ENCODE measurements around the gene HCST. TPM values are rescaled to one million over a fixed set of nuclear protein-coding genes. Genes with fewer than 3 reads are reported as not detected.

Gene HCST, protein sequence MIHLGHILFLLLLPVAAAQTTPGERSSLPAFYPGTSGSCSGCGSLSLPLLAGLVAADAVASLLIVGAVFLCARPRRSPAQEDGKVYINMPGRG
- polyA plus RNA-seq (2012; ENCODE audit: insufficient read depth, insufficient read length): 30.0 TPM

DNA sequence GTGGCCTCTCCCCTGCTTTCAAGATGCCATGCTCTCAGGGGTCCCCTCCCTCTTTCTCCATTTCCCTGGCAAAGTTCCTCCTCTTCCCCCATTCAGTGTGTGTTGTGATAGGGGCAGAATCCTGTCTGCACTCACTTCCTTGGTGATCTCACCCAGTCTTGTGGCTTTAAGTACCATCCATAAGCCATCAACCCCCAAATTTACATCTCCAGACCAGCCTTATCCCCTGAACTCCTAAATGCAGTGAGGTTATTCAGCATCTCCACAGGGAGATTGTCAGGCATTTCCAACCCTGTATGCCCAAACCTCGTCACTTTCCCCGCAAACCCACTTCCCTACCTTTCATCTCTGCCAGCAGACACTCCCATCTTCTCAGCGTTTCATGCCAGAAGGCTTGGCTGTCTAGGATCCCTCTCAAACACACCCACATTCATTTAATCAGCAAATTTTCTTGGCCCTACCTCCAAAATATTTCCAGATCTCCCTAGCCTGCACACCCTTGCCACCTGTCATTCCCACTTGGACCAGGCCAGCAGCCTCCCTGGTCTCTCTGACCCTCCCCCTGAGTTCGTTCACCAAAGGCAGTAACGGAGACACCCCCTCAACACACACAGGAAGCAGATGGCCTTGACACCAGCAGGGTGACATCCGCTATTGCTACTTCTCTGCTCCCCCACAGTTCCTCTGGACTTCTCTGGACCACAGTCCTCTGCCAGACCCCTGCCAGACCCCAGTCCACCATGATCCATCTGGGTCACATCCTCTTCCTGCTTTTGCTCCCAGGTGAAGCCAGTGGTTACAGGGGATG lies at the start of gene HCST:
TSS of gene HCST (plus strand) at position 676 of the 808 bp plus-strand sequence. CDS start at position 741, 65 bp downstream.
- H3K4me3 ChIP-seq (ENCODE audit: low read length): peak within 1 kb of the TSS; percentile 91
- DNase-seq (ENCODE audit: low read depth, low spot score): peak; percentile 82

DNA sequence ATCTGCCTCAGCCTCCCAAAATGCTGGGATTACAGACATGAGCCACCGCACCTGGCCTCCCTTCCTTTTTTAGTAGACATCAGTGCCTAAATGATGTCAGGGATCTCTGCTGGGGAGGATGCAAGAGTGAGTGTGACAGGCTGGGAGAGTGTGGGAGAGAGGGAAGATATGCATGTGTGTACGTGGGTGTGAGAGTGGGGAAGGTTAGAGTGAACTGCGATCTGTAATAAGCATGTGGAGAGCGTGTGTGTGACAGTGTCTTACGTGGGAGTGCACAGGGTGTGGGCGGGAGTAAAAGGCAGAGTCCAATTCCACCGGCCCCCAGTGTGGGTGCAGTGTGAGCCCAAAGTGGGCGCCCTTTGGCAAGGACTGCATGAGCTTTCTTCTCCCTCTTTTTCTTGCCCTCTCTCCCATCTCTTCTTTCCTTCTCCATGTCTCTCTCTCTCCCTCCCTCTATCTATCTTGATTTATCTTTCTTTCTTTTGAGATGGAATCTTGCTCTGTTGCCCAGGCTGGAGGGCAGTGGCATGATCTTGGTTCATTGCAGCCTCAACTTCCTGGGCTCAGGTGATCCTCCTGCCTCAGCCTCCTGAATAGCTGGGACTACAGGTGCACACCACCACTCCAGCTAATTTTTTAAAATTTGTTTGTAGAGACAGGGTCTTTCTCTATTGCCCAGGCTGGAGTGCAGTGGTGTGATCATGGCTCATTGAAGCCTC lies 49.1 kb upstream of the HCST start:
- H3K4me3 ChIP-seq (ENCODE audit: low read length): no peak overlapping the region
- DNase-seq (ENCODE audit: low read depth, low spot score): no peak

DNA sequence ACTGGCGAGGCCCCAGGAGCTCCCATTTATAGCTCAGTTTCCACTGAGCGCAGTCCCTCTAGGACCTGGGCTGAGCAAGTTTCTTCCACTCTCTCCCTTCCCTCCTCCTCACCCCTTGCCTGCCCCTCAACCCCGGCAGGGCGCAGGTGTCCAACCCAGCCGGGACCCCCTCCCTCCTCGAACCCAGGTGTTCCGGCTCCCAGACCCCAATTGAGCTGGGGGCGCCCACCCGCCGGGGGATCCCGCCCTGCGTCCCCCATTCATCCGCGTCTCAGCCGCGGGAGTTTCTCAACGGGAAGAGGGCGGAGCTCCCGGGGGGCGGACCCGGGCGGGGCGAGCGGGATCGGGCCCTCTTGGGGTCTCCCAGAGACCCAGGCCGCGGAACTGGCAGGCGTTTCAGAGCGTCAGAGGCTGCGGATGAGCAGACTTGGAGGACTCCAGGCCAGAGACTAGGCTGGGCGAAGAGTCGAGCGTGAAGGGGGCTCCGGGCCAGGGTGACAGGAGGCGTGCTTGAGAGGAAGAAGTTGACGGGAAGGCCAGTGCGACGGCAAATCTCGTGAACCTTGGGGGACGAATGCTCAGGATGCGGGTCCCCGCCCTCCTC lies 45.7 kb upstream of the HCST start, which contains the start of gene KIRREL2:
TSS of gene KIRREL2 (plus strand) at position 366 of the 604 bp plus-strand sequence. CDS start at position 575, 209 bp downstream.
- DNase-seq (ENCODE audit: low read depth, low spot score): peak; percentile 49
- peak within 1 kb of the TSS; percentile 80 for H3K4me3 ChIP-seq (ENCODE audit: low read length)

DNA sequence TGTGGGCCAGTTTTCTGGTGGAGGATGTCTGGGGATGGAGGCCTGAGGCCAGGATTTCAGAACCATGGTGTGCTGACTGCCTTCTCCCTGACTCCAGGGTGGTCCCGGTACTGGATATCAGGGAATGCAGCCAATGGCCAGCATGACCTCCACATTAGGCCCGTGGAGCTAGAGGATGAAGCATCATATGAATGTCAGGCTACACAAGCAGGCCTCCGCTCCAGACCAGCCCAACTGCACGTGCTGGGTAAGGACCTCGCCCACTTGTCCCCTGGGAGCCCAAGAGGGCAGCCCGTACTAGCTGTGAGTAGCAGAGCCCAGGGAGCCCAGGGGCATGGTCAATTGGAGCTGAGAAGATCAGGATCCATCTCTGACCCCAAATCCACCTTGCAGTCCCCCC lies 44.0 kb upstream of the HCST start:
- no peak for DNase-seq (ENCODE audit: low read depth, low spot score)
- H3K4me3 ChIP-seq (ENCODE audit: low read length): no peak overlapping the region

DNA sequence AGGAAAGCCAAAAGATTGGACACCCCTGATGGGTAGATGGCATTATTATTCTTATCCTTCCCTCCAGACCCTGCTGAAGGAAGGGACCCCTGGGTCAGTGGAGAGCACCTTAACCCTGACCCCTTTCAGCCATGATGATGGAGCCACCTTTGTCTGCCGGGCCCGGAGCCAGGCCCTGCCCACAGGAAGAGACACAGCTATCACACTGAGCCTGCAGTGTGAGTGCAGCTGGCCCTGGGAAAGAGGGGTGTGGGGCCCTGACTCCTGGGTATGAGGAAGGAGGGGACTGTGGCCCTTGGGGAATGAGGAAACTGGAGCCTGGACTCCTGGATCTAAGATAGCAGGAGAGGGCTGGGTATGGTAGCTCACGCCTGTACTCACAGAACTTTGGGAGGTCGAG lies 42.9 kb upstream of the HCST start:
- no peak for DNase-seq (ENCODE audit: low read depth, low spot score)
- no peak overlapping the region for H3K4me3 ChIP-seq (ENCODE audit: low read length)

DNA sequence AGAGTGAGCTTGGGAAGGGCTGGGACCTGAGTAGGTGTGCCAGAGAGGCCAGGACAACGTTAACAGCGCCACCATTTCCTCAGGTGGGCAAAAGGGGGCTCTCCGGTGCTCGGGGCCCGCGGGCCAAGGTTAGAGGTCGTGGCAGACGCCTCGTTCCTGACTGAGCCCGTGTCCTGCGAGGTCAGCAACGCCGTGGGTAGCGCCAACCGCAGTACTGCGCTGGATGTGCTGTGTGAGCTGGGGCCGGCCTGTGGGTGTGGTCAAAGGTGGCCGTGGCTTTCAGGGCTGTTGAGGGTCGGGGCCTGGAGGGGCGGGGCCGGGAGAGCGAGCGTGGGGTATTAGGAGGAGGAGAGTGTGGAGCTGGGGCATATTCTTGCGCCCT lies 41.9 kb upstream of the HCST start:
- no peak for DNase-seq (ENCODE audit: low read depth, low spot score)
- H3K4me3 ChIP-seq (ENCODE audit: low read length): no peak overlapping the region

DNA sequence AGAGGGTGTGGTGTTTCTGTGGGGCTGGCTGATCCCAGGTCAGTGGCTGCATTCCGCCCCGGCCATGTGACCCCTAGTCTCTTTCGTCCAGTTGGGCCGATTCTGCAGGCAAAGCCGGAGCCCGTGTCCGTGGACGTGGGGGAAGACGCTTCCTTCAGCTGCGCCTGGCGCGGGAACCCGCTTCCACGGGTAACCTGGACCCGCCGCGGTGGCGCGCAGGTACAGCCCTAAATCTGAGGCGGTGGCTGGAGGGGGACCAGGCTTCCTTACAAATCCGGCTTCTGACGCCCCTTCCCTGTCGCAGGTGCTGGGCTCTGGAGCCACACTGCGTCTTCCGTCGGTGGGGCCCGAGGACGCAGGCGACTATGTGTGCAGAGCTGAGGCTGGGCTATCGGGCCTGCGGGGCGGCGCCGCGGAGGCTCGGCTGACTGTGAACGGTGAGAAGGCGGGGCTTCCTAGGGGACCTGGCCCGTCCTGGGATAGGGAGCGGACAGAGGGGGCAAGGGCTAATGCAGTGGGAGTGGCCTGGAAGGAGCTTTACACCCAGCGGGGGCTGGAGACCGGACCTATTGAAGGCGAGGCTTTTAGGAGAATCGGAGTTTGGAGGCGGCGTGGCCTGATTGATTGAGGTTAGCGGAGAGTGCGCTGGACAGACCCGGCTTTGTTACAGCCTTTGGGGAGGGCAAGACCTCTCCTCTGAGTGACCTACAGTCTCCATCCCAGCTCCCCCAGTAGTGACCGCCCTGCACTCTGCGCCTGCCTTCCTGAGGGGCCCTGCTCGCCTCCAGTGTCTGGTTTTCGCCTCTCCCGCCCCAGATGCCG lies 41.3 kb upstream of the HCST start:
- no peak for DNase-seq (ENCODE audit: low read depth, low spot score)
- no peak overlapping the region for H3K4me3 ChIP-seq (ENCODE audit: low read length)

DNA sequence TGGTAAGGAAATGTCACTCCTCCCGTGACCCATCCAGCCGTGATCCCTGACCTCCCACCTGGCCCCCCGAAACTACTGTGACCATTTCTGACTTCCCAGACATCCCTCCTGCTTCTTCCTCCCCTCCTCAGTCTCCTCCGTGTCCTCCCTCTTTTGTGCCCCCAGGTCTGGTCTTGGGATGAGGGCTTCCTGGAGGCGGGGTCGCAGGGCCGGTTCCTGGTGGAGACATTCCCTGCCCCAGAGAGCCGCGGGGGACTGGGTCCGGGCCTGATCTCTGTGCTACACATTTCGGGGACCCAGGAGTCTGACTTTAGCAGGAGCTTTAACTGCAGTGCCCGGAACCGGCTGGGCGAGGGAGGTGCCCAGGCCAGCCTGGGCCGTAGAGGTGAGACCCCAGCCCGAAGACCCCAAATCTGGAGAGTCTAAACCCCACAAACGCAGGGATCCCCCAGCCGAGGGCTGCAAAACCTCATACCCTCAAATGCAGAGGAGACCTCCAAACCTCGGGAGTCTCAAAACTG lies 40.6 kb upstream of the HCST start:
- DNase-seq (ENCODE audit: low read depth, low spot score): no peak
- no peak overlapping the region for H3K4me3 ChIP-seq (ENCODE audit: low read length)

DNA sequence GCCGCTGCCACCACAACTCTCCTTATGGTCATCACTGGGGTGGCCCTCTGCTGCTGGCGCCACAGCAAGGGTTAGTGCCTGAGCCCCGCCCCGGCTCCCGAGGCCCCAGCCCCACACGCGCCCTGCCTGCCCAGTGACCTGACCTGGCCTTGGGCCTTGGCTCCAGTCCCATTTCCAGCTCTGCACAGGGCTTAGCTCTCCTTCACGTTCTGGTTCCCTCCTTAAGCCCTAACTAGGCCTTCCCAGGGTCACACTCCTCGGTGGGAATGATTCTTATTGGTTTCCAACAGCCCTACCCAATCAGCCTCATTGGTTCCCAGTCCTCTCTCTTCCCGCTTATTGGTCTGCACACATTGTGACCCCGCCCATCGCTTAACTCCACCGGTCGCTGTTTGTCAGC lies 39.8 kb upstream of the HCST start:
- H3K4me3 ChIP-seq (ENCODE audit: low read length): no peak overlapping the region
- DNase-seq (ENCODE audit: low read depth, low spot score): no peak

DNA sequence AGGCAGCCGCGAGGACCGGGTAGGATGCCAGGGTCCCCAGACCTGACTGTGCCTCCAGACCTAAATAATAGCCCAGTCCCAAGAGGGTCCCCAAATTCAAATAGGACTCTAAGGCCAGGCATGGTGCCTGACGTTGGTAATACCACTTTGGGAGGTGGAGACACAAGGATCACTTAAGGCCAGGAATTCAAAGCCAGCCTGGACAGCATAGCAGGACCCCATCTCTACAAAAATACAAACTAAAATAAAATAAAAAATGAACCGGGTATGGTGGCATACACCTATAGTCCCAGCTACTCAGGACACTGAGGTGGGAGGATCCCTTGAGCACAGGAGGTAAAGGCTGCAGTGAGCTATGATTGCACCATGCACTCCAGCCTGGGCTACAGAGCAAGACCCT lies 39.3 kb upstream of the HCST start:
- no peak overlapping the region for H3K4me3 ChIP-seq (ENCODE audit: low read length)
- no peak for DNase-seq (ENCODE audit: low read depth, low spot score)

DNA sequence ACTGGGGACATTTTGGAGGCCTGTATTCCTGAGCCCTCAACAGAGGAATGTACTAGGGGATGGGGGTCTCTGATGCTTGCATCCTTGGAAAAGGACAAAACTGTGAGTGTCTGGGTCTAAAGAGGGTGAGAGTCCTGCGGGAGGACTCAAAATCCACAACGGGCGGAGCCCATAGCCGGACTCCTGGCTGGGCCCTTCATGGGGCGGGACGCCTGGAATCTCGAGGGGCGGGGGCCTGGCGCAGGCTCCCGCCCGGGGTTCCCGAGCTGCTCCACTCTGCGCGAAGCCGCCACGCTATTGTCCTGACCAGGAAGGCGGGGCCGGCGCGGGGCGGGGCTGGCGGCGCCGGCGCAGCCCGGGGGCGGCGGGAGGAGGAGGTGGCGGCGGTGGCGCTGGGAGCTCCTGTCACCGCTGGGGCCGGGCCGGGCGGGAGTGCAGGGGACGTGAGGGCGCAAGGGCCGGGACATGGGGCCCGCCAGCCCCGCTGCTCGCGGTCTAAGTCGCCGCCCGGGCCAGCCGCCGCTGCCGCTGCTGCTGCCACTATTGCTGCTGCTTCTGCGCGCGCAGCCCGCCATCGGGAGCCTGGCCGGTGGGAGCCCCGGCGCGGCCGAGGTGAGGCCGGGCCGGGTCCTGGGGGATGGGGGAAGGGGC lies 34.0 kb upstream of the HCST start, which contains the start of gene APLP1:
TSS of gene APLP1 (plus strand) at position 403 of the 651 bp plus-strand sequence. CDS start at position 466, 63 bp downstream.
- DNase-seq (ENCODE audit: low read depth, low spot score): no peak
- H3K4me3 ChIP-seq (ENCODE audit: low read length): peak within 1 kb of the TSS; percentile 49

DNA sequence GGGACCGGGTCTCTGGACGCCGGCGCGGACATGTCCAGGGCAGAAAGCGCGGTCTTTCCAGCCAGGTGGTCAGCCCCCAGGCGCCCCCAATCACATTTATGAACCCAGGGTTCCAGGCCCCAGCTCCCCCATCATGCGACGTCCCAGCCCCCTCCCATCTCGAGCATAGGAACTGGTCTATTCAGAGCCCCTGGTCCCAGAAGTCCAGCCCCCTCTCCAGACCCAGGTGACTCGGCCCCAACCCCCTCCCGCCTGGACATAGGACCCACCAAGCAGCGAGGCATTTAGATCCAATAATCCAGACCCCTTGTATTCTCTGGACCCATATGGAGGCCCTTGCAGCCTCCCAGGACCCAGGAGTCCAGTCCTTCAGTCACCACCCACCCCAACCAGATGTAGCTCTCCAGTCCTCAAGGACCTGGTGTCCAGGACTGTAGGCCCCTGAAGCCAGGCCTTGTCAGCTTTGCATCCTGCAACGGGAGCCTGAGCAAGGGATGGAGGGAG lies 33.5 kb upstream of the HCST start:
- no peak for DNase-seq (ENCODE audit: low read depth, low spot score)
- H3K4me3 ChIP-seq (ENCODE audit: low read length): peak overlapping the region; percentile 49

DNA sequence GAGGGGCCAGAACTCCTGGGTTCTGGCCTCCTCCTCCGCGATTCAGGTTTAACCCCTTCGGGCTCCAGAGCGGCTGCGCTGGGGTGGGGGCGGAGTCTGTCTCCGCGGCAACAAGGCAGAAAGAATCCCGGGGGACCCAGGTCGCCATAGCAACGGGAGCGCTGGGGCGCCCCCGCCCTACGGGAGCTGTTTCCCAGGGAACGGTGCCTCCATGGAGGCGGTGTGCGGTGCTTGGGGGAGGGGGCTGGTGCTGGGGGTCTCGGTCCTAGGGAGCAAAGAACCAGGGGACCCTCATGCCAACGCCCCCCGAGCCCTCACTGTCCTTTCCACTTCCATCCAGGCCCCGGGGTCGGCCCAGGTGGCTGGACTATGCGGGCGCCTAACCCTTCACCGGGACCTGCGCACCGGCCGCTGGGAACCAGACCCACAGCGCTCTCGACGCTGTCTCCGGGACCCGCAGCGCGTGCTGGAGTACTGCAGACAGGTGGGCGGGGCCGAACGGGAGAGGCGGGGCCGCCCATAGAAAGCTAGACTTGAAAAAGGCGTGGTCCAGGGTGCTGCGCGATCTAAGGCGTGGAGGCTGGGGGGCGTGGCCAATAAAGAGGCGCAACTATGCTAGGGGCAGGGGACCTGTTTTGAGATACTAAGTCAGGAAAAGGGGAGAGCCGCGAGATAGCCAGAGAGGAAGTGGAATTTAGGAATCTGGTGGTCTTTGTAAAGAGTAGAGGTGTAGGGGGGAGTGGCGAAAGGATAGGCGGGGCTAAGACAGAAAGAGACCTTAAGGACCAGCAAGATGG lies 32.8 kb upstream of the HCST start:
- peak; percentile 91 for DNase-seq (ENCODE audit: low read depth, low spot score)
- H3K4me3 ChIP-seq (ENCODE audit: low read length): peak overlapping the region; percentile 49

DNA sequence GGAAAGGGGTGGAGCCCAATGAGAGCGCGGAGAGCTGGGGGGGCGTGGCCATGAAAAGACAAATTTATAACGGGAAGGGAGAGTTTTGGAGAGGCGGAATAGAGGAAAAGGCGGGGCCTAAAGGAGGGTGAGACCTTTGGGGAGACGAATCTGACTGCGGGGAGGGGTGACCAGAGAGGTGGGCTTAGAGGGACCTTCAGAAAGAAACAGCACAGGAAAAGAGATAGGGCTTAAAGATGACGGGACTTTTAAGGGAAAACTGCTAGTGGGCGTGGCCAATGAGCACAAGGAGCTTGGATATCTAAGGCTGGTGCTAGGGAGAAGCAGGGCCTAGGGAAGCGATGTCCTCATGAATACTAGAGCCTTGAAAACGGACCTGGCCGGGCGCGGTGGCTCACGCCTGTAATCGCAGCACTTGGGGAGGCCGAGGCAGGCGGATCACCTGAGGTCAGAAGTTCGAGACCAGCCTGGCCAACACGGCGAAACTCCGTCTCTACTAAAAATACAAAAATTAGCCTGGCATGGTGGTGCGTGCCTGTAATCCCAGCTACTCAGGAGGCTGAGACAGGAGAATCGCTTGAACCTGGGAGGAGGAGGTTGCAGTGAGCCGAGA lies 32.1 kb upstream of the HCST start:
- peak; percentile 91 for DNase-seq (ENCODE audit: low read depth, low spot score)
- H3K4me3 ChIP-seq (ENCODE audit: low read length): peak overlapping the region; percentile 49

DNA sequence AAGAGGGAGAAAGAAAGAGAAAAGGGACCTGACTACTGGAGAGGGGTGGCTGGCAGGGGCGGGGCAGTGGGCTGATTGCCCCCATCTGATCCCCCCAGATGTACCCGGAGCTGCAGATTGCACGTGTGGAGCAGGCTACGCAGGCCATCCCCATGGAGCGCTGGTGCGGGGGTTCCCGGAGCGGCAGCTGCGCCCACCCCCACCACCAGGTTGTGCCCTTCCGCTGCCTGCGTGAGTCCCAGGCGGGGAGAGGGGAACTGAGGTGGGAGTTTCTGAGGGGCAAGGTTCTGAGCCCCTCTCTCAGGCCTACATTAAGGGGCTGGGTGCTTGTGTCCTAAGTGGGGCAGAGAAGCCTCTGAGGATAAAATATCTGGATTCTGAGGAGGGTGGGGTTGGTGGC lies 31.5 kb upstream of the HCST start:
- H3K4me3 ChIP-seq (ENCODE audit: low read length): no peak overlapping the region

DNA sequence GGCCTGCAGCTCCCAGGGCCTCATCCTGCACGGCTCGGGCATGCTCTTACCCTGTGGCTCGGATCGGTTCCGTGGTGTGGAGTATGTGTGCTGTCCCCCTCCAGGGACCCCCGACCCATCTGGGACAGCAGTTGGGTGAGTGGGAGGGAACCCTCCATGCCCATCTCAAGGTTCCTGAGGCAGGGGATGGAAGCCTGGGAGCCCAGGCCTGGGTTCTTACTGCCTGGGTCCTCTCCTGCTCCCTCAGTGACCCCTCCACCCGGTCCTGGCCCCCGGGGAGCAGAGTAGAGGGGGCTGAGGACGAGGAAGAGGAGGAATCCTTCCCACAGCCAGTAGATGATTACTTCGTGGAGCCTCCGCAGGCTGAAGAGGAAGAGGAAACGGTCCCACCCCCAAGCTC lies 30.7 kb upstream of the HCST start:
- no peak for DNase-seq (ENCODE audit: low read depth, low spot score)
- no peak overlapping the region for H3K4me3 ChIP-seq (ENCODE audit: low read length)

More for the DNA sequence above, 31.5 kb upstream of the HCST start:
- DNase-seq (ENCODE audit: low read depth, low spot score): no peak

DNA sequence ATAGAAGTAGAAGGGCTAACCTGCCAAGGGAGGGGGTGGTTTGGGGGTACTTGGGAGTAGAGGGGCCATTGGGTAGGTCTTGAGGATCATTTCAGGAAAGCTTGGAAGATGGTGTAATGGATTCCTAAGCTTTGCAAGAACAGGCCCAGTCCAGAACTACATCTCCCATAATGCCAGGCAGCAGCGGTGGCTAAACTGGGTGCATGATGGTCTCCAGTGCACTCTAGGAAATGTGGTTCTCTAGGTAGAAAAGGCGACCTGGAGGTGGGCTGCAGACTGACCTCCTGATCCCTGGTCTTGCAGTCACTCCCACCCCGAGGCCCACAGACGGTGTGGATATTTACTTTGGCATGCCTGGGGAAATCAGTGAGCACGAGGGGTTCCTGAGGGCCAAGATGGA lies 30.1 kb upstream of the HCST start:
- no peak for DNase-seq (ENCODE audit: low read depth, low spot score)
- H3K4me3 ChIP-seq (ENCODE audit: low read length): no peak overlapping the region
